IPS DF 6.9 (cell line): ENCODE measurements around the gene DNAJB6.

Experiments used
- DNase-seq: peaks from one replicate; pipeline ENCODE4 v3.0.0-alpha.2; 2013; ENCODE audit warnings: low read depth, low spot score
- H3K27ac ChIP-seq: one replicate; pipeline ENCODE4 v1.5.1; 2013; ENCODE audit warnings: low read length, control low read depth
- H3K27me3 ChIP-seq: 2 replicates; pipeline ENCODE4 v1.6.1; 2013; ENCODE audit warnings: mild to moderate bottlenecking, low read length; ENCODE audit not compliant: control insufficient read depth, insufficient read depth
- H3K36me3 ChIP-seq: 2 replicates; pipeline ENCODE4 v1.6.1; 2013; ENCODE audit warnings: low read length; ENCODE audit not compliant: control insufficient read depth, insufficient read depth
- H3K4me1 ChIP-seq: 2 replicates; pipeline ENCODE4 v1.6.1; 2013; ENCODE audit warnings: low read length; ENCODE audit not compliant: control insufficient read depth, insufficient read depth
- H3K4me3 ChIP-seq: 2 replicates; pipeline ENCODE4 v1.5.1; 2013; ENCODE audit warnings: mild to moderate bottlenecking, low read length
- H3K9me3 ChIP-seq: 2 replicates; pipeline ENCODE4 v1.6.1; 2013; ENCODE audit warnings: low read length, inconsistent platforms; ENCODE audit not compliant: control insufficient read depth, insufficient read depth
- WGBS: extraction: QIAGEN DNeasy Blood & Tissue Kit; methylation state at CpG from one replicate; pipeline ENCODE4 v1.1.7; 2013; ENCODE audit warnings: mixed read lengths, missing lambda C conversion rate; ENCODE audit not compliant: insufficient read length, insufficient coverage; 5-methylcytosine and 5-hydroxymethylcytosine counted together

DNAJB6 gene

DNA sequence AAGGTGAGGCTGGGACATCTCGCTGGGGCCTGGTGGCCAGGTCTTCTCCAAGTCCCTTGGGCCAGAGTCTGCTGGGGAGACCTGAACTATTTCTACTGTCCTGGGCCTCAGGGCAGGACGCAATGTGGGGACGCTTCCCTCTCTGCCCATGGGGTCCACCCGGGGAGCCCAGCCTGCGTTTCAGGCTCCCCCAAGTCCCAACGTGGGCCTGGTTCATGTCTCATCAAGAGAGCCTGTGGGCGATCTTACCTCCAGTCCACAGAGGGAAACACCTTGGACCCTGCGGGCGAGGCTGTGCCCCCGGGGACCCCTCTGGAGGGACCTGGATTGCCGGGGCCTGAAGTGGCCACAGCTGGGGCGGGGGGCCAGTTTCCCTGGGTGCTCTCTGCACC is 91.7 kb downstream of the DNAJB6 start:
- Histone ChIP-seq H3K36me3 (no peaks in the 10 kb centered on the region; the same call in 1 of the 2 replicates), H3K27ac (no peak overlapping the region), H3K9me3 (no peaks in the 10 kb centered on the region), H3K4me3 (no peak overlapping the region), H3K27me3 (no peaks in the 10 kb centered on the region), H3K4me1 (no peaks in the 10 kb centered on the region)
- WGBS, result no CpG with 5 or more reads among the region's 12 CpGs
- DNase-seq, result no peak

DNA sequence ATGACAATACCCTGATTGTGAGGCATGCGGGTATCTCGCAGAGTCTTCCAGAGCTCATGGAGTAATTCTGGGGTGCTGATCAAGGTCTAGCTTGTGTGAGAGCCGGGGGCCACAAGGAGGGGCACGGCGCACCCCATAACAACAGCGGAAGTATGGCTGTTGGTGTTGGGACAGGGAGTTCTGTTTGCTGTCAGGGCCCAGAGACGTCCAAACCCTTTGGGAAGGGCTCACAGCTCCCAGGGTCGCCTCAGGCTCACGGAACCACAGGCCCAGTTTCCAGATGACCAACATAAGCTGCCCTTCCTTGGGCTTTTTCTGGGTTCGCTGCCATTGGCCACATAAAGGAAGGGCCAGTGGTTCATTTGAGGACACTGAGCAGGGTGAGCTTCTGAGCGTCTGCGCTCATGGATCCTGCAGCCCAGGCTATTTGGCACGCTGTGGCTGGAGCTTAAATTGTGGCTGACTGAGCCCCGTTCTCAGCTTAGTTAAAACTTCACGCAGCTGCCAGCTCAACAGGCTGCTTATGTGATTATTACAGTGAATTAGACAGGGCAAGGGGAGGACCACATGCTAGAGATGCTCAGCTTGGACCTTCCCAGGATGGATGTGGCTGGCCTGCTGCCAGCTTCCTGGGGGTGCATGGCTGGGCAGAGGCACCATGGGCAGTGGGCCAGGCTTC is 92.3 kb downstream of the DNAJB6 start:
- H3K27ac ChIP-seq, result no peak overlapping the region
- H3K4me3 ChIP-seq, result no peak overlapping the region
- no peak for DNase-seq
- no peaks in the 10 kb centered on the region for H3K27me3 ChIP-seq
- H3K36me3 ChIP-seq, result no peaks in the 10 kb centered on the region; the same call in 1 of the 2 replicates
- no peaks in the 10 kb centered on the region for H3K9me3 ChIP-seq
- no peaks in the 10 kb centered on the region for H3K4me1 ChIP-seq
- no CpG with 5 or more reads among the region's 15 CpGs for WGBS

DNA sequence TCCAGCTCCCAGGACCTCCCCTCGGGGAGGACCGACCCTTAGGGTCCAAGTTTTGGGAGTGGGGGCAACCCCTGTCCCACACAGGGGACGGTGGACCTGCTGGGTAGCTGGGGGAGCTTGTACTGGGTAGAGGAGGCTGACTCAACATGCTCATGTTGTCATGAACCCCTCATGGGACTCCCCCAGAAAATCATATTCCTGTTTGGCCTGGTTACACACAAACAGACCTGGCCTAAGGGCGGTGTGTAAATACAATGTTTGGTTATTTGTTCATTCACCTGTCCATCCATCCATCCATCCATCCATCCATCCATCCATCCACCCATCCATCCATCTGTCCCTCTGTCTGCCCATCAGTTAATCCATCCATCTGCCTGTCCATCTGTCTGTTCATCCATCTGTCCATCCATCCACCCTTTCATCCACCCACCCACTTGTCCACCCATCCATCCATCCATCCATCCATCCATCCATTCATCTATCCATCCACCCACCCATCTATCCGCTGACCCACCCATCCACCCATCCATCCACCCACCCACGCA is 92.9 kb downstream of the DNAJB6 start:
- no peak for DNase-seq
- H3K4me1 ChIP-seq, result no peaks in the 10 kb centered on the region
- no peaks in the 10 kb centered on the region for H3K27me3 ChIP-seq
- no peak overlapping the region for H3K4me3 ChIP-seq
- no peaks in the 10 kb centered on the region for H3K9me3 ChIP-seq
- H3K27ac ChIP-seq, result no peak overlapping the region
- WGBS, result no CpG with 5 or more reads among the region's 6 CpGs
- H3K36me3 ChIP-seq, result no peaks in the 10 kb centered on the region; the same call in 1 of the 2 replicates

DNA sequence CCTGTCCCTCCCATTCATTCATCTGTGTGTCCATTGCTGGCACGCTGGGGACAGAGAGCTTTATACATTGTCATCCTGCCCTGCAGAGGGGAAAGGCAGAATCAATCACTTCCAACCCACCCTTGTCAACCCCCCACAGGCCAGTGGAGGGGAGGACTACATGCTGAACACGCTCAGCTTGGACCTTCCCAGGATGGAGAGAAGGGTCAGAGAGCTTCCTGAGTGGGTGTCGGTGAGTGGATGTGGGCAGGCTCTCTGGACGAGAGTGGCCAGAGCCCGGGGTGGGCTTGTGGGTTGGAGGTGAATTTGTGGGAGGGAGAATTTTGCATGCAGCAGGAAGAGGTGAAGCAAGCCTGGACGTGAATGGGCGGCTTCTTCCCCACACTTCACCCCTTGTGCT is 93.9 kb downstream of the DNAJB6 start:
- no peak for DNase-seq
- H3K27ac ChIP-seq, result no peak overlapping the region
- H3K36me3 ChIP-seq, result no peaks in the 10 kb centered on the region; the same call in 1 of the 2 replicates
- no CpG with 5 or more reads among the region's 7 CpGs for WGBS
- H3K4me1 ChIP-seq, result no peaks in the 10 kb centered on the region
- no peaks in the 10 kb centered on the region for H3K9me3 ChIP-seq
- no peak overlapping the region for H3K4me3 ChIP-seq
- no peaks in the 10 kb centered on the region for H3K27me3 ChIP-seq

DNA sequence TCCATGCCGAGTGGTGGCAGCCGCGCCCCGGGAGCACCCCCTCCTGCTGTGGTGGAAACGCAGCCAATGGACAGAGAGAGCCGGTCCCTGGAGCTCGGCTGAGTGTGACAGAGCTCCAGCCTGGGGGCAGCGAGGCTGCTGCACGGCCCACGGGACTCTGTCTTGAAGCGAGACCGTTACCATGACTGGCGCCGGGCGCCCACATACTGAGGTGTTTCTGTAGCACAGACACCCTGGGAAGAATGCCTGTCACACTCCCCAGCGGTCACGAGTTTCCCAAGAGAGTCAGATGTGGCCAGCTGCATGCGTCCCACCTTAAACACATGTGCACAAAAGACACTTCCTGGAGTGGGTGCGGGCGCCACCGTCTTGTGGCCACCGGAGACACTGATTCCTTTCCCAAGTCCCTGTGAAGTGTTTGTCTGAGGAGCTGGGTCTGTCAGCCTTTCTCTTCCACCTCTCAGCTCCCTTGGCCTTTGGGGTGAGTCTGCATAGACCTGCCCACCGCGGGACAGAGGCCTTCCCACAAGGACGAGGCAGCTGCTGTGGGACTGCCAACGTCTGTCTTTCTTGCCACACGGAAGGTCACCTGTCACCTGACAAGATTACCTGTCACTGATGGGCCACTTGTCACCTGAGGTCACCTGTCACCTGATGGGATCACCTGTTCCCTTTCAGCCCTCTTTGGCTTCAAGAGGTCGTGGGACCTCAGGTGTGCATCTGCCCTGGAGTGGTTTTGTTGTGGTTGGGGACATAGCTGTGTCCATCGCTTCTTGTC is 94.6 kb downstream of the DNAJB6 start:
- Histone ChIP-seq H3K36me3 (no peaks in the 10 kb centered on the region; the same call in 1 of the 2 replicates), H3K27me3 (no peaks in the 10 kb centered on the region), H3K4me3 (no peak overlapping the region), H3K9me3 (no peaks in the 10 kb centered on the region), H3K4me1 (no peaks in the 10 kb centered on the region), H3K27ac (no peak overlapping the region)
- no CpG with 5 or more reads among the region's 29 CpGs for WGBS
- DNase-seq, result no peak

DNA sequence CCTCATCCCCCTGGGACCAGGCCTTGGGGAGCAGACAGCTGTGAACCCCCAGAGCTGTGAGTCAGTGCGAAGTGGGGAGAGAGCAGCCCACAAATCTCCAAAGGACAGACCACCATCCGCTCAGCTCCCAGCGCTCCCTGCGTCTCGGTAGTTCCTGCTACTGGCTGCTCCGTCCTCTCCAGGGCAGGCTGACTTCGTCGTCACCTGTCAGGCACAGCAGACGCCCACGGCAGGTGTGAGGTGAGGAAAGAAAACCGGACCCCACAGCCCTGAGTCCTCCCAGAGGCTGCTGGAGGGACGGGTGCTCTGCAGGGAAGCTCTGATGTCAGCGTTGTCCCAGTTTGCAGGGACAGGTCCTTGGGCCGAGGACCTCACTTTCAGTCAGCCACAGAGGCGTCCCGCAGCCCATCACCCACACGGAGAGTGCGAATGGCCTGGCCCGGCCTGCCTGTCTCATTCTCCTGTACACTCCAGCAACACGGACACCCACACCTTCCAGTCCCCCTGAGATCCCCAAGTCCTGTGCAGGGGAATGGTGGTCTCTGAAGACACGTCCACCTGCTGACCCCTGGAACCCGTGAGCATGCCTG is 95.2 kb downstream of the DNAJB6 start:
- Histone ChIP-seq H3K27me3 (no peaks in the 10 kb centered on the region), H3K4me1 (no peaks in the 10 kb centered on the region), H3K4me3 (no peak overlapping the region), H3K9me3 (no peaks in the 10 kb centered on the region), H3K36me3 (no peaks in the 10 kb centered on the region; the same call in 1 of the 2 replicates), H3K27ac (no peak overlapping the region)
- DNase-seq, result no peak
- WGBS, result no CpG with 5 or more reads among the region's 22 CpGs

DNA sequence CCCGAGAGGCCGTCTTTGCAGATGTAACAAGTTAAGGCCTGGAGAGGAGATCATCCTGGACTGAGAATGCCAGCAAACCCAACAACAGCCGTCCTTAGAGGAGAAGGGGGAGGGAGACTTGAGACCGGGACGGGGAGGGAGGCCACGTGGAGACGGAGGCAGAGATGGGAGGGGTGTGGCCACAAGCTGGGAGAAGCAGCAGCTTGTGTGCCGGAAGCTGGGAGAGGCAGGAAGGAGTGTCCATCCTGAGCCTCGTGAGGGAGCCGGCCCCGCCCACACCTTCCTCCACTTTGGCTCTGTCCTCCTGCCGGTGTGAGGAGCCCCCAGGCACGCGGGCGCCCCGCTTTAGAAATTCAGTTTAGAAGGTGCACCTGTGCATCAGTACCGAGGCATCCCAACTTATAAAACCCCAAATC is 95.7 kb downstream of the DNAJB6 start:
- H3K27ac ChIP-seq, result no peak overlapping the region
- no peaks in the 10 kb centered on the region for H3K27me3 ChIP-seq
- H3K4me1 ChIP-seq, result no peaks in the 10 kb centered on the region
- H3K36me3 ChIP-seq, result no peaks in the 10 kb centered on the region
- no CpG with 5 or more reads among the region's 17 CpGs for WGBS
- no peak for DNase-seq
- no peak overlapping the region for H3K4me3 ChIP-seq
- no peaks in the 10 kb centered on the region for H3K9me3 ChIP-seq

DNA sequence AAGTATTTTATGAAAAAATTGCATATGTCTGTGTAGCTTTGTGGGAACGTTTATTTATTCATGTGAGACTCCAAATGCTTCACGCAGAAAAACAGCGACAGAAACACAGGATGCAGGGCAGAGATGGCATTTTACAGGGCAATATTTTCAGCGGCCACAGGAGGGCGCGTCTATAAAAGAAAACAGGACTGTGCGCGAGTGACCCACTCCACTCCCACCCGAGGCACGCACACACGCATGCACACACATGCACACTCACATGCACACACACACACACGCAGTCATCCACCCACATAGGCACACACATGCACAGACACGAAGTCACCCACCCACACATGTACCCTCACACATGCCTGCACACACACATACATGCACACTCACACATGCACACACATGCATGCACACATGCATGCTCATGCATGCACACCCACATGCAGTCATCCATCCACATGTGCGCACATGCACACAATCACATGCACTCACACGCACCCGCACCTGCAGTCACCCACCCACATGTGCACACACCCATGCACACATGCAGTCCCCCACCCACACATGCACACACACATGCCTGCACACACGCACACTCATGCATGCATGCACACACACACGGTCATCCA is 96.3 kb downstream of the DNAJB6 start:
- Histone ChIP-seq H3K27me3 (no peaks in the 10 kb centered on the region), H3K4me1 (no peaks in the 10 kb centered on the region), H3K27ac (no peak overlapping the region), H3K4me3 (no peak overlapping the region), H3K9me3 (no peaks in the 10 kb centered on the region), H3K36me3 (no peaks in the 10 kb centered on the region)
- WGBS, result no CpG with 5 or more reads among the region's 18 CpGs
- no peak for DNase-seq

DNA sequence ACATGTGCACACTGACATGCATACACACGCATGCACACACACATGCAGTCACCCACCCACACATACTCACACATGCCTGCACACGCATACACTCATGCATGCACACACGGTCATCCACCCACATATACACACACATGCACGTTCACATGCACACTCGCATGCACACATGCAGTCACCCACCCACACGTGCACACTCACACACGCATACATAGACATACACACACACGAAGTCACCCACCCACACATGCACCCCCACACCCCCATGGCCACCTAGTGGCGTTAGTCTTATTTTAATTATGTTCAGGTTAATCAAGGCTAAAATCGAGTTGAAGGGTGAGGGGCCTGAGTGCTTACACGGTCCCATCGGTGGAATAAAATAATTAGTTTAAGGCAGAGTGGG is 96.8 kb downstream of the DNAJB6 start:
- no peak overlapping the region for H3K27ac ChIP-seq
- no peaks in the 10 kb centered on the region for H3K36me3 ChIP-seq
- H3K4me1 ChIP-seq, result no peaks in the 10 kb centered on the region
- no peak overlapping the region for H3K4me3 ChIP-seq
- DNase-seq, result no peak
- H3K9me3 ChIP-seq, result no peaks in the 10 kb centered on the region
- no CpG with 5 or more reads among the region's 12 CpGs for WGBS
- H3K27me3 ChIP-seq, result no peaks in the 10 kb centered on the region

DNA sequence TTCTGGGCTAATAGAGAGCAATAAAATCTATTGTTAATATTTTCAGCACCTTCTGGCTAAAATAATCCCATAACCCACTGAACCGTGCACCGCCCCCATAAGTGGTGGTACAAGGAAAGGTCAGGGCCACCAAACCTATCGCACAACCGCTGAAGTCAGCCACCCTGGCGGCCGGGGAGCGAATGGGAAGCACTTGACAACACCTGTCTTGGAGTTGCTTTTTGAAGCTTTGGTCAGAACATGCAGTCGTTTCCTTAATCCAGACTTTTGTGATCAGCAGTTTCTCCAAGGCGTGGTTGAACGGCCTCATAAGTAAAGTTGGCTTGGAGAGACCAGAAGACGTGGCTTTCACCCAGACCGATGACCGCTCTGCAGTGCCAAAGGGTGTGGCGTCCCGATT is 97.4 kb downstream of the DNAJB6 start:
- no peaks in the 10 kb centered on the region for H3K4me1 ChIP-seq
- H3K27ac ChIP-seq, result no peak overlapping the region
- H3K4me3 ChIP-seq, result no peak overlapping the region
- no peaks in the 10 kb centered on the region for H3K27me3 ChIP-seq
- H3K9me3 ChIP-seq, result no peaks in the 10 kb centered on the region
- no peak for DNase-seq
- WGBS, result no CpG with 5 or more reads among the region's 15 CpGs
- no peaks in the 10 kb centered on the region for H3K36me3 ChIP-seq
